H1 (cell line): ENCODE results near the gene NBPF4. TPM values are rescaled to one million over a fixed set of nuclear protein-coding genes. Genes with fewer than 3 reads are reported as not detected.
"Not testable (repeated sequence)": the region's sequence is repeated elsewhere in the genome, so short reads cannot be mapped to it uniquely, and the experiment has no call there.

Experiments
- CTCF ChIA-PET: fragments of 300-600 bp; sonication (Branson Sonifier 250); formaldehyde crosslinking; loops from one replicate; lab custom pipeline; 2021; ENCODE audit not compliant: partially characterized antibody; lab: Charles Lee
- POLR2A ChIA-PET: fragments of 300-600 bp; sonication (Branson Sonifier 250); formaldehyde crosslinking; loops from one replicate; lab custom pipeline; 2021; ENCODE audit warnings: inconsistent platforms; ENCODE audit not compliant: partially characterized antibody; lab: Charles Lee
- DNase-seq, 2 experiments: peaks; one replicate each; pipeline versions ENCODE4 v3.0.0 to v3.0.0-alpha.2; 2010 to 2022; ENCODE audit warnings: low spot score in 2 of 2, low read depth in 1 of 2, mixed read lengths in 1 of 2
- FAIRE-seq: peaks from 2 replicates; lab custom pipeline; 2011; peaks lifted over from hg19 to GRCh38; lab: Jason Lieb, UNC
- H2AFZ ChIP-seq: 2 replicates; pipeline ENCODE4 v1.8.1; 2012; ENCODE audit warnings: low read length, inconsistent platforms
- H2AK5ac ChIP-seq: 2 replicates; pipeline ENCODE4 v1.6.1; 2013; ENCODE audit warnings: low read depth, low read length
- H2BK120ac ChIP-seq: replicated peaks from 2 replicates; pipeline ENCODE3; 2013; ENCODE audit warnings: low read depth, low read length, inconsistent platforms
- H2BK12ac ChIP-seq: 2 replicates; pipeline ENCODE4 v1.6.1; 2013; ENCODE audit warnings: low read depth, low read length
- H2BK15ac ChIP-seq: 2 replicates; pipeline ENCODE4 v1.6.1; 2013; ENCODE audit warnings: low read length
- H2BK20ac ChIP-seq: 2 replicates; pipeline ENCODE4 v1.6.1; 2013; ENCODE audit warnings: low read length
- H2BK5ac ChIP-seq: 2 replicates; pipeline ENCODE4 v1.6.1; 2013; ENCODE audit warnings: low read depth, low read length
- H3K14ac ChIP-seq: 2 replicates; pipeline ENCODE4 v1.6.1; 2013; ENCODE audit warnings: inconsistent platforms; ENCODE audit not compliant: insufficient read length
- H3K18ac ChIP-seq: 2 replicates; pipeline ENCODE4 v1.6.1; 2013; ENCODE audit warnings: low read length; ENCODE audit errors: extremely low read depth
- H3K23ac ChIP-seq: 2 replicates; pipeline ENCODE4 v1.6.1; 2013; ENCODE audit warnings: inconsistent platforms; ENCODE audit not compliant: insufficient read length
- H3K23me2 ChIP-seq: 2 replicates; pipeline ENCODE4 v1.6.1; 2013; ENCODE audit warnings: low read depth, low read length
- H3K27ac ChIP-seq: 2 replicates; pipeline ENCODE4 v1.6.1; 2011; ENCODE audit warnings: low read depth, low read length, inconsistent platforms
- H3K27me3 ChIP-seq, 4 experiments: replicated peaks in 1 of 4; 1 replicate in 1 of 4; 2 replicates in 3 of 4; pipeline versions ENCODE4 v1.6.1 to v1.8.1; 2011 to 2013; ENCODE audit warnings: low read length in 3 of 4, mild to moderate bottlenecking in 3 of 4, inconsistent platforms in 2 of 4, mixed read lengths in 2 of 4, moderate library complexity in 1 of 4; ENCODE audit not compliant: control insufficient read depth in 3 of 4, insufficient read depth in 3 of 4; ENCODE audit errors: extremely low read depth in 1 of 4
- H3K36me3 ChIP-seq, 4 experiments: 2 replicates each; pipeline versions ENCODE4 v1.6.1 to v1.8.1; 2011 to 2013; ENCODE audit warnings: mild to moderate bottlenecking in 4 of 4, low read length in 3 of 4, moderate library complexity in 2 of 4, control low read depth in 1 of 4, inconsistent platforms in 1 of 4; ENCODE audit not compliant: insufficient read depth in 4 of 4, control insufficient read depth in 2 of 4
- H3K4ac ChIP-seq: replicated peaks from 2 replicates; pipeline ENCODE3; 2013; ENCODE audit warnings: low read length, low read depth, mixed read lengths, inconsistent platforms; ENCODE audit not compliant: insufficient read length
- H3K4me1 ChIP-seq, 4 experiments: replicated peaks in 1 of 4; 1 replicate in 1 of 4; 2 replicates in 3 of 4; pipeline versions ENCODE4 v1.6.1 to v1.8.1; 2011 to 2013; ENCODE audit warnings: low read length in 3 of 4, inconsistent platforms in 2 of 4, mixed read lengths in 1 of 4; ENCODE audit not compliant: insufficient read depth in 4 of 4, control insufficient read depth in 3 of 4
- H3K4me2 ChIP-seq, 2 experiments: 2 replicates each; pipeline versions ENCODE4 v1.6.1 to v1.8.1; 2011 to 2013; ENCODE audit warnings: low read depth in 2 of 2, low read length in 2 of 2, control low read depth in 1 of 2, inconsistent platforms in 1 of 2, mild to moderate bottlenecking in 1 of 2; ENCODE audit not compliant: insufficient read depth in 1 of 2
- H3K4me3 ChIP-seq, 4 experiments: fragments of 200-600, 300-600 bp in 1 of 4; sonication (generic), shearing (Covaris generic), sonication (Bioruptor Twin) in 1 of 4; 2 replicates each; pipeline versions ENCODE4 v1.5.1 to v1.8.1; 2011 to 2016; ENCODE audit warnings: low read length in 4 of 4, low read depth in 3 of 4, control low read depth in 2 of 4, inconsistent platforms in 2 of 4, mild to moderate bottlenecking in 2 of 4, mixed read lengths in 1 of 4, moderate library complexity in 1 of 4; ENCODE audit not compliant: insufficient read depth in 2 of 4; ENCODE audit errors: extremely low read depth in 1 of 4
- H3K56ac ChIP-seq: replicated peaks from 2 replicates; pipeline ENCODE3; 2013; ENCODE audit warnings: low read depth, mild to moderate bottlenecking, mixed read lengths, low read length, inconsistent platforms; ENCODE audit not compliant: insufficient read length
- H3K79me1 ChIP-seq: 2 replicates; pipeline ENCODE4 v1.6.1; 2013; ENCODE audit warnings: low read depth, low read length, control low read depth
- H3K79me2 ChIP-seq, 2 experiments: 2 replicates each; pipeline versions ENCODE4 v1.6.1 to v1.8.1; 2012 to 2013; ENCODE audit warnings: low read length in 2 of 2, mild to moderate bottlenecking in 2 of 2, inconsistent platforms in 1 of 2; ENCODE audit not compliant: insufficient read depth in 2 of 2, control insufficient read depth in 1 of 2
- H3K9ac ChIP-seq, 4 experiments: replicated peaks in 1 of 4; 1 replicate in 1 of 4; 2 replicates in 3 of 4; pipeline versions ENCODE4 v1.6.1 to v1.8.1; 2011 to 2013; ENCODE audit warnings: low read depth in 3 of 4, low read length in 3 of 4, control low read depth in 2 of 4, mild to moderate bottlenecking in 2 of 4, moderate library complexity in 2 of 4, inconsistent platforms in 1 of 4; ENCODE audit errors: extremely low read depth in 1 of 4
- H3K9me3 ChIP-seq, 2 experiments: 2 replicates each; pipeline versions ENCODE4 v1.6.1 to v1.8.1; 2012 to 2013; ENCODE audit warnings: mild to moderate bottlenecking in 2 of 2, moderate library complexity in 2 of 2, control low read depth in 1 of 2, inconsistent platforms in 1 of 2, low read depth in 1 of 2, low read length in 1 of 2, mixed read lengths in 1 of 2; ENCODE audit not compliant: insufficient read depth in 2 of 2
- H4K20me1 ChIP-seq, 2 experiments: replicated peaks in 1 of 2; 2 replicates each; pipeline versions ENCODE3 to v1.8.1; 2011 to 2013; ENCODE audit warnings: inconsistent platforms in 2 of 2, low read length in 2 of 2, mild to moderate bottlenecking in 1 of 2; ENCODE audit not compliant: insufficient read depth in 2 of 2, control insufficient read depth in 1 of 2
- H4K5ac ChIP-seq: 2 replicates; pipeline ENCODE4 v1.6.1; 2013; ENCODE audit warnings: low read length, low read depth, mixed read lengths, inconsistent platforms; ENCODE audit not compliant: insufficient read length
- H4K8ac ChIP-seq: 2 replicates; pipeline ENCODE4 v1.8.0; 2013; ENCODE audit warnings: mild to moderate bottlenecking, moderate library complexity, low read length, inconsistent platforms; ENCODE audit not compliant: insufficient read depth; ENCODE audit errors: extremely low read depth
- H4K91ac ChIP-seq: replicated peaks from 2 replicates; pipeline ENCODE3; 2013; ENCODE audit warnings: low read length, mixed read lengths, inconsistent platforms; ENCODE audit not compliant: insufficient read length
- WGBS, 2 experiments: shearing (Covaris generic) in 1 of 2; methylation state at CpG; one replicate each; pipeline versions ENCODE4 v1.1.6 to v1.1.7; 2013 to 2015; ENCODE audit warnings: low lambda C conversion rate in 2 of 2, mixed read lengths in 2 of 2, inconsistent platforms in 1 of 2, low coverage in 1 of 2, missing lambda C conversion rate in 1 of 2; ENCODE audit not compliant: insufficient replicate concordance in 2 of 2, insufficient coverage in 1 of 2, insufficient read length in 1 of 2; ENCODE audit errors: extremely low coverage in 1 of 2, missing lambda C conversion rate in 1 of 2; 5-methylcytosine and 5-hydroxymethylcytosine counted together
- long read RNA-seq, 2 experiments: library from RNA in 1 of 2; library from capped mRNA in 1 of 2; stranded (forward); transcript quantifications; one replicate each; pipeline ENCODE4 v2.0.0, GENCODE V29; 2021; ENCODE audit warnings: inconsistent platforms in 1 of 2
- polyA minus RNA-seq, 3 experiments: library from RNA; depleted of rRNA, polyadenylated mRNA; stranded (reverse); fragments of >200 nt; gene quantifications; 1 replicate in 2 of 3; 2 replicates in 1 of 3; pipeline ENCODE4 v1.2.3, GENCODE V29; 2011
- polyA plus RNA-seq, 7 experiments: library from polyadenylated mRNA; depleted of rRNA in 3 of 7; stranded (reverse) in 5 of 7; unstranded in 2 of 7; fragments of >200 nt in 5 of 7; fragments of 200-250 nt in 2 of 7; gene quantifications; 1 replicate in 5 of 7; 2 replicates in 1 of 7; 4 replicates in 1 of 7; pipeline versions ENCODE4 v1.2.1 to v1.2.3, GENCODE V29; 2011 to 2013; ENCODE audit warnings: missing spikeins in 2 of 7, mixed read lengths in 2 of 7
- total RNA-seq: library from RNA; stranded (reverse); fragmentation: NEBNext Ultra II Directional; extraction: Animal tissue kit (Norgen Biotek cat#: 25700); gene quantifications from 2 replicates; pipeline ENCODE4 v1.2.1, GENCODE V29; 2021

The NBPF4 gene
- total RNA-seq (not detected in 2 replicates), polyA plus RNA-seq (2011; rRNA removed) (not detected in 2 replicates), polyA minus RNA-seq (2011; rRNA and poly(A)+ RNA removed) (not detected in 2 replicates)
- not detected for polyA plus RNA-seq (2011; cell fraction: cytosol; rRNA removed)
- not detected for polyA plus RNA-seq (2011; cell fraction: nucleus; rRNA removed)
- not detected in 4 replicates for polyA plus RNA-seq (2012, experiment 1 of 2)
- not detected for polyA plus RNA-seq (2012, experiment 2 of 2)
- polyA plus RNA-seq (2013, experiment 1 of 2): not detected
- polyA plus RNA-seq (2013, experiment 2 of 2): not detected
- polyA minus RNA-seq (2011; cell fraction: cytosol; rRNA and poly(A)+ RNA removed): not detected
- polyA minus RNA-seq (2011; cell fraction: nucleus; rRNA and poly(A)+ RNA removed): not detected
- long read RNA-seq, experiment 1: 0 reads
- long read RNA-seq, experiment 2: 0 reads

- H2BK20ac ChIP-seq, H3K79me2 ChIP-seq, H4K91ac ChIP-seq, H2BK12ac ChIP-seq, DNase-seq, H3K27me3 ChIP-seq, H3K79me1 ChIP-seq, H4K20me1 ChIP-seq, H3K4me1 ChIP-seq, H3K27ac ChIP-seq, H3K4me2 ChIP-seq, H3K4ac ChIP-seq, H3K56ac ChIP-seq, FAIRE-seq, H3K23me2 ChIP-seq, CTCF ChIA-PET, H3K18ac ChIP-seq, H3K14ac ChIP-seq, H3K23ac ChIP-seq, H2BK15ac ChIP-seq, POLR2A ChIA-PET, H2AK5ac ChIP-seq, H2BK5ac ChIP-seq, H2AFZ ChIP-seq, H4K5ac ChIP-seq, H3K9ac ChIP-seq, H3K36me3 ChIP-seq, H3K4me3 ChIP-seq, H2BK120ac ChIP-seq, H3K9me3 ChIP-seq, H4K8ac ChIP-seq: not testable (repeated sequence)
- WGBS, 2 experiments: no CpG with 5 or more reads among the region's 3 CpGs
These were observed at the start of gene NBPF4 for GRCh38 chr1:108243976-108244375. NBPF4 (minus strand) TSS chr1:108244076; CDS start chr1:108243761, 315 bp downstream.
